IMR-90 (cell line): Measurements from ENCODE around the gene ANTXR1. TPM values are rescaled to one million over a fixed set of nuclear protein-coding genes. Genes with fewer than 3 reads are reported as not detected.

Experiments
- ATAC-seq: fragments of 200-7000 bp; cut with Tn5 transposase; 2 replicates; pipeline ENCODE4 v1.9.1; 2020; ENCODE audit warnings: low read depth, mild to moderate bottlenecking, moderate library complexity
- BruUV-seq: library from RNA; stranded (reverse); fragments of 400-500 nt; replicated peaks from 2 replicates; lab custom pipeline; 2021; lab: Mats Ljungman, UMichigan
- CTCF ChIA-PET: fragments of 300-600 bp; formaldehyde crosslinking; extraction: SDS; loops from one replicate; lab custom pipeline; 2021; ENCODE audit warnings: antibody characterized with exemption; lab: Yijun Ruan, JAX
- POLR2A ChIA-PET: fragments of 300-600 bp; sonication (Branson Sonifier 250); formaldehyde crosslinking; loops from one replicate; lab custom pipeline; 2022; ENCODE audit warnings: antibody characterized with exemption; ENCODE audit not compliant: unreplicated experiment; lab: Charles Lee
- DNase-seq: peaks from one replicate; pipeline ENCODE4 v3.0.0; 2013
- H2AFZ ChIP-seq: replicated peaks from 2 replicates; pipeline ENCODE3; 2013; ENCODE audit warnings: low read length, mild to moderate bottlenecking; ENCODE audit not compliant: poor library complexity
- H2AK5ac ChIP-seq: 2 replicates; pipeline ENCODE4 v1.6.1; 2013; ENCODE audit warnings: low read depth, low read length, inconsistent platforms
- H2AK9ac ChIP-seq: replicated peaks from 2 replicates; pipeline ENCODE3; 2013; ENCODE audit warnings: mild to moderate bottlenecking, low read depth, low read length, moderate library complexity; ENCODE audit not compliant: poor library complexity
- H2BK120ac ChIP-seq: 2 replicates; pipeline ENCODE4 v1.6.1; 2013; ENCODE audit warnings: low read depth, low read length, inconsistent platforms
- H2BK15ac ChIP-seq: 3 replicates; pipeline ENCODE4 v1.6.1; 2013; ENCODE audit warnings: low read depth, low read length, inconsistent platforms
- H2BK20ac ChIP-seq: 2 replicates; pipeline ENCODE4 v1.6.1; 2013; ENCODE audit warnings: low read depth, mild to moderate bottlenecking, inconsistent platforms, low read length, moderate library complexity
- H2BK5ac ChIP-seq: 2 replicates; pipeline ENCODE4 v1.6.1; 2013; ENCODE audit warnings: mild to moderate bottlenecking, low read depth, low read length, inconsistent platforms; ENCODE audit not compliant: poor library complexity, severe bottlenecking
- H3K14ac ChIP-seq: replicated peaks from 2 replicates; pipeline ENCODE4 v1.6.1; 2013; ENCODE audit warnings: low read depth, low read length, inconsistent platforms
- H3K18ac ChIP-seq: 2 replicates; pipeline ENCODE4 v1.6.1; 2013; ENCODE audit warnings: low read depth, low read length, control low read depth
- H3K23ac ChIP-seq: 2 replicates; pipeline ENCODE4 v1.6.1; 2013; ENCODE audit warnings: low read depth, low read length, inconsistent platforms
- H3K27ac ChIP-seq: 2 replicates; pipeline ENCODE4 v1.5.1; 2013; ENCODE audit warnings: mild to moderate bottlenecking, control low read depth, low read length; ENCODE audit not compliant: insufficient read depth
- H3K27me3 ChIP-seq: 2 replicates; pipeline ENCODE4 v1.6.1; 2013; ENCODE audit warnings: low read length; ENCODE audit not compliant: control insufficient read depth, insufficient read depth
- H3K36me3 ChIP-seq: 2 replicates; pipeline ENCODE4 v1.6.1; 2013; ENCODE audit warnings: low read length, mixed read lengths; ENCODE audit not compliant: control insufficient read depth, insufficient read depth
- H3K4ac ChIP-seq: 2 replicates; pipeline ENCODE4 v1.6.1; 2013; ENCODE audit warnings: low read depth, low read length, inconsistent platforms
- H3K4me1 ChIP-seq: 2 replicates; pipeline ENCODE4 v1.6.1; 2013; ENCODE audit warnings: low read length, mixed read lengths; ENCODE audit not compliant: control insufficient read depth, insufficient read depth
- H3K4me2 ChIP-seq: 2 replicates; pipeline ENCODE4 v1.6.1; 2013; ENCODE audit warnings: low read depth, mild to moderate bottlenecking, control low read depth, low read length, moderate library complexity
- H3K4me3 ChIP-seq: 2 replicates; pipeline ENCODE4 v1.5.1; 2013; ENCODE audit warnings: low read depth, mild to moderate bottlenecking, control low read depth, low read length, moderate library complexity; ENCODE audit not compliant: insufficient read depth
- H3K56ac ChIP-seq: 2 replicates; pipeline ENCODE4 v1.6.1; 2013; ENCODE audit warnings: low read length, inconsistent platforms; ENCODE audit not compliant: insufficient read depth; ENCODE audit errors: extremely low read depth
- H3K79me1 ChIP-seq, 2 experiments: 2 replicates each; pipeline ENCODE4 v1.6.1; 2013; ENCODE audit warnings: low read length in 2 of 2, inconsistent platforms in 1 of 2, low read depth in 1 of 2
- H3K9ac ChIP-seq: 2 replicates; pipeline ENCODE4 v1.6.1; 2013; ENCODE audit warnings: low read depth, low read length, control low read depth
- H3K9me1 ChIP-seq: 2 replicates; pipeline ENCODE4 v1.6.1; 2013; ENCODE audit warnings: low read length, inconsistent platforms; ENCODE audit not compliant: insufficient read depth
- H3K9me3 ChIP-seq: 2 replicates; pipeline ENCODE4 v1.6.1; 2013; ENCODE audit warnings: low read length; ENCODE audit not compliant: control insufficient read depth, insufficient read depth
- H4K20me1 ChIP-seq: 2 replicates; pipeline ENCODE4 v1.6.1; 2013; ENCODE audit warnings: low read length, inconsistent platforms; ENCODE audit not compliant: insufficient read depth
- H4K5ac ChIP-seq: 2 replicates; pipeline ENCODE4 v1.6.1; 2013; ENCODE audit warnings: mild to moderate bottlenecking, low read depth, low read length, control low read depth
- H4K8ac ChIP-seq, 2 experiments: 2 replicates each; pipeline ENCODE4 v1.6.1; 2013; ENCODE audit warnings: low read depth in 2 of 2, low read length in 2 of 2, control low read depth in 1 of 2, inconsistent platforms in 1 of 2
- H4K91ac ChIP-seq: 2 replicates; pipeline ENCODE4 v1.6.1; 2013; ENCODE audit warnings: low read depth, low read length, inconsistent platforms; ENCODE audit not compliant: insufficient read depth
- CHD1 ChIP-seq: IDR thresholded peaks from 2 replicates; pipeline ENCODE4 v1.6.1; 2012; ENCODE audit warnings: low read depth, low read length, improper control_type of control experiment
- CTCF ChIP-seq: conservative IDR thresholded peaks from 2 replicates; pipeline ENCODE4 v1.5.1; 2012; ENCODE audit warnings: mild to moderate bottlenecking, low read depth, low read length, improper control_type of control experiment
- FOS ChIP-seq: fragments of 150-350 bp; IDR thresholded peaks from 2 replicates; pipeline ENCODE4 v1.6.1; 2016; ENCODE audit warnings: low read depth, low read length
- POLR2A ChIP-seq: IDR thresholded peaks from 2 replicates; pipeline ENCODE4 v1.6.1; 2012; ENCODE audit warnings: mild to moderate bottlenecking, low read depth, low read length
- RAD21 ChIP-seq: IDR thresholded peaks from 2 replicates; pipeline ENCODE4 v1.6.1; 2012; ENCODE audit warnings: low read length, improper control_type of control experiment
- RCOR1 ChIP-seq: IDR thresholded peaks from 2 replicates; pipeline ENCODE4 v1.6.1; 2012; ENCODE audit warnings: mild to moderate bottlenecking, low read length, improper control_type of control experiment; ENCODE audit not compliant: insufficient replicate concordance
- RFX5 ChIP-seq: IDR thresholded peaks from 2 replicates; pipeline ENCODE4 v1.8.0; 2012; ENCODE audit warnings: low read depth, mild to moderate bottlenecking, low read length, moderate library complexity
- SMC3 ChIP-seq: fragments of 150-350 bp; IDR thresholded peaks from 2 replicates; pipeline ENCODE4 v1.6.1; 2016; ENCODE audit warnings: low read depth, mild to moderate bottlenecking, antibody characterized with exemption, low read length, moderate library complexity
- WGBS, 2 experiments: methylation state at CpG; one replicate each; pipeline versions ENCODE4 v1.1.5 to v1.1.7; 2013; ENCODE audit warnings: missing lambda C conversion rate in 2 of 2; ENCODE audit not compliant: insufficient read length in 1 of 2; ENCODE audit errors: extremely low coverage in 2 of 2; 5-methylcytosine and 5-hydroxymethylcytosine counted together
- dilution Hi-C: fragments of 300-500 bp; cut with HindIII; formaldehyde crosslinking; loops from one replicate; pipeline ENCODE4 v1.14.3; 2018; ENCODE audit warnings: low sequenced_read_pairs; ENCODE audit not compliant: unreplicated experiment
- in situ Hi-C: fragments of 300-500 bp; cut with MboI; formaldehyde crosslinking; loops from 3 replicates; pipeline ENCODE4 v1.14.3; 2019; ENCODE audit warnings: low sequenced_read_pairs, inconsistent platforms, mixed read lengths
- intact Hi-C: fragments of 100-400 bp; cut with micrococcal nuclease; formaldehyde crosslinking; loops from 2 replicates; pipeline ENCODE4 v1.10.0; 2022
- polyA plus RNA-seq, 3 experiments: library from polyadenylated mRNA; depleted of rRNA; stranded (reverse); fragments of >200 nt; gene quantifications; 2 replicates each; pipeline ENCODE4 v1.2.3, GENCODE V29; 2012; ENCODE audit warnings: low replicate concordance in 1 of 3
- total RNA-seq: library from RNA; depleted of rRNA; stranded (reverse); fragments of >200 nt; gene quantifications from 2 replicates; pipeline ENCODE4 v1.2.3, GENCODE V29; 2012

ANTXR1 gene
- total and polyA plus RNA-seq, 2 of the 4 experiments (the other 2 are of a cell fraction), result 27.2 to 36.9 TPM

- Histone ChIP-seq H3K56ac (no peak overlapping the region), H3K4ac (no peak overlapping the region), H2BK20ac (no peak overlapping the region), H3K14ac (no peak overlapping the region), H2AFZ (no peak overlapping the region), H3K9me1 (peaks cover 21% of the 10 kb centered on the region), H3K36me3 (peaks cover 29% of the 10 kb centered on the region), H3K18ac (peak overlapping the region; percentile 38; the same call in 1 of the 2 replicates), H4K20me1 (no peaks in the 10 kb centered on the region; the same call in 1 of the 2 replicates), H3K9me3 (no peaks in the 10 kb centered on the region), H2BK120ac (no peak overlapping the region), H3K27ac (no peak overlapping the region), H3K4me1 (peaks cover 26% of the 10 kb centered on the region), H3K4me2 (no peak overlapping the region), H2BK5ac (no peak overlapping the region), H2BK15ac (no peak overlapping the region), H3K9ac (no peak overlapping the region), H4K5ac (no peak overlapping the region), H3K79me1 (peaks cover 13 to 49% of the 10 kb centered on the region in 2 experiments), H3K4me3 (no peak overlapping the region), H4K8ac (no peak overlapping the region; a peak in 1 of 4 replicates), H4K91ac (no peak overlapping the region), H2AK9ac (no peak overlapping the region), H3K23ac (no peak overlapping the region), H3K27me3 (no peaks in the 10 kb centered on the region), H2AK5ac (peak overlapping the region; percentile 23; the same call in 1 of the 2 replicates)
- POLR2A ChIA-PET, result no interaction called here
- in situ Hi-C loops, result no loop called here
- DNase-seq (no peak), ATAC-seq (no peak)
- intact Hi-C loops, result no loop called here
- 100% methylated on average over 1 of the region's 3 CpGs; no CpG with 5 or more reads in 1 of the 2 experiments for WGBS, 2 experiments
- CTCF ChIA-PET, result no interaction called here
- no peak for TF ChIP-seq RCOR1
- TF ChIP-seq CHD1, result no peak
- no peak for TF ChIP-seq POLR2A
- TF ChIP-seq SMC3, result no peak
- no peak for TF ChIP-seq RAD21
- no peak for TF ChIP-seq RFX5
- TF ChIP-seq FOS, result no peak
- no peak for TF ChIP-seq CTCF
- dilution Hi-C loops, result no loop called here
- no TSS peak for BruUV-seq
Observed at GRCh38 chr2:69226903-69227302, 213.9 kb downstream of the ANTXR1 start.
